Activated naive CD4-positive, alpha-beta T cell treated with anti-CD3 and anti-CD28 coated beads, Interleukin-2, amount 10 ng/mL, durations not matched to agents 5 hours and 36 hours (primary cell): ENCODE results near the gene DPYSL3. TPM values are rescaled to one million over a fixed set of nuclear protein-coding genes. Genes with fewer than 3 reads are reported as not detected.

Experiments used
- total RNA-seq, 2 experiments: library from RNA; stranded (reverse); gene quantifications; one replicate each; pipeline ENCODE4 v1.2.3, GENCODE V29; 2021

DPYSL3 gene
- total RNA-seq, result not detected

DNA sequence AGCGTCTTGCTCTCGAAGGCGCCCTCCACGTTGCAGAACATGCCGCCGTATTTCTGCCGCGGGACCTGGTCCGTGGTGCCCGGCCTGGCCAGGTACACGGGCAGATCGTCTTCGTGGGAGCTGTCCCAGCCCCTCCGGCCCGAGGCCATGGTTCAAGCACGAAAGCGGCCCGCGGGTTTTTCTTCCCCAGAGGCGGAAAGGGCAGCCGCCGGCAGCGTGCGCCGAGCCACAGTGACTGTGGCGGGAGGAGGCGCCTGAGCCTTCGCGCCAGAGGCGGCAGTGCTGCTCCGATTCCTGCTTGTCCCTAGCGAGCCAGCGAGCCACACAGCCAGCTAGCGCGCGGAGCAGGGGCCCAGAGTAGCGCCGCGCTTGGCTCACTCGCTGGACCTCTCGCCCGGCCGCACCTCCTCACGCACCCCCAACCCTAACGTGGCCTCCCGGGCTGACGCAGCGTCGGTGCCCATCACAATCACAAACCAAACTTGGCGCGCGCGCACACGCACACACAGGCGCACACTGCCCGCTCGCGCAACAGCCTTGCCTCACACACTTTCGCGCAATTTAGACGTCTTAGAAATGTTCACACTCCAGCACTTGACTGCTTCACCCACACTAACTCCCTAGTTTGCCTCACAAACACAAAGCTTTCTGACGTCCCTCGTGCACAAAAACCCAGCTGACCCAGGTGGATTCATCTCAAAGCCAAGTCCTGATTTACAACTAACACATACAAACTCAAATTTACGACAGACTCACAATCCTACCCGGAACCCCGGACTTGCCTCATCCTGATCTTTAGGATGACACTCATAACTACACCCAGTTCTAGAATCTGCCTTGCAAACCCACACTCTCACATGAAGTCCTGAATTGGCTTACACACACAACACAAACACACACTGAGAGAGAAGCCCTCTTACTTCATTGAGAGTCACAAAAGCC is at the start of gene DPYSL3:
DPYSL3 (minus strand) TSS at position 359 of the 942 bp plus-strand sequence; CDS start at position 149, 210 bp downstream.

